Measurements from ENCODE around the gene HEXIM2. TPM values are rescaled to one million over a fixed set of nuclear protein-coding genes. Genes with fewer than 3 reads are reported as not detected.

The HEXIM2 gene
- total RNA-seq, 2 donors from 2014 or later: 1.5 TPM; not detected in 1

GRCh38 chr17:45118691-45119090, 43.0 kb upstream of the HEXIM2 start:
- ATAC-seq (ENCODE audit: insufficient number of reproducible peaks, low FRiP score, low read depth) (no peak), DNase-seq (ENCODE audit: low spot score) (no peak)
- TF ChIP-seq CTCF (IDR thresholded peaks at IDR 0.05): no peak
- H3K4me3 ChIP-seq: no peak overlapping the region
- H3K9me3 ChIP-seq: no peaks in the 10 kb centered on the region
- peaks cover 63% of the 10 kb centered on the region for H3K36me3 ChIP-seq
- no peaks in the 10 kb centered on the region for H3K27me3 ChIP-seq (replicated peaks; ENCODE audit: insufficient read depth)
- H3K4me1 ChIP-seq (ENCODE audit: control insufficient read depth in 1 of 2, low read depth in 2 of 2): peaks cover 16 to 24% of the 10 kb centered on the region in 2 donors
- H3K27ac ChIP-seq: no peak overlapping the region

GRCh38 chr17:45119964-45120363, 41.7 kb upstream of the HEXIM2 start:
- no peak overlapping the region for H3K27ac ChIP-seq
- no peaks in the 10 kb centered on the region for H3K27me3 ChIP-seq (replicated peaks; ENCODE audit: insufficient read depth)
- no peak for DNase-seq (ENCODE audit: low spot score)
- no peak for TF ChIP-seq CTCF (IDR thresholded peaks at IDR 0.05)
- H3K9me3 ChIP-seq: no peaks in the 10 kb centered on the region
- ATAC-seq (ENCODE audit: insufficient number of reproducible peaks, low FRiP score, low read depth): no peak
- H3K4me1 ChIP-seq (ENCODE audit: control insufficient read depth in 1 of 2, low read depth in 2 of 2): peaks cover 21 to 36% of the 10 kb centered on the region in 2 donors
- no peak overlapping the region for H3K4me3 ChIP-seq
- H3K36me3 ChIP-seq: peaks cover 51% of the 10 kb centered on the region

GRCh38 chr17:45120558-45120957, 41.1 kb upstream of the HEXIM2 start:
- TF ChIP-seq CTCF (IDR thresholded peaks at IDR 0.05): no peak

GRCh38 chr17:45121055-45121454, 40.6 kb upstream of the HEXIM2 start:
- H3K27ac ChIP-seq: no peak overlapping the region
- no peaks in the 10 kb centered on the region for H3K9me3 ChIP-seq
- no peaks in the 10 kb centered on the region for H3K27me3 ChIP-seq (replicated peaks; ENCODE audit: insufficient read depth)
- H3K4me1 ChIP-seq (ENCODE audit: control insufficient read depth in 1 of 2, low read depth in 2 of 2): peaks cover 21 to 41% of the 10 kb centered on the region in 2 donors
- H3K36me3 ChIP-seq: peaks cover 42% of the 10 kb centered on the region
- TF ChIP-seq CTCF (IDR thresholded peaks at IDR 0.05): no peak
- H3K4me3 ChIP-seq: no peak overlapping the region
- DNase-seq (ENCODE audit: low spot score) (no peak), ATAC-seq (ENCODE audit: insufficient number of reproducible peaks, low FRiP score, low read depth) (no peak)

More at GRCh38 chr17:45120558-45120957, 41.1 kb upstream of the HEXIM2 start:
- Histone ChIP-seq H3K9me3 (no peaks in the 10 kb centered on the region), H3K27me3 (replicated peaks; ENCODE audit: insufficient read depth) (no peaks in the 10 kb centered on the region), H3K4me3 (no peak overlapping the region), H3K36me3 (peaks cover 47% of the 10 kb centered on the region), H3K27ac (no peak overlapping the region), H3K4me1 (ENCODE audit: control insufficient read depth in 1 of 2, low read depth in 2 of 2) (peaks cover 21 to 41% of the 10 kb centered on the region in 2 donors)
- ATAC-seq (ENCODE audit: insufficient number of reproducible peaks, low FRiP score, low read depth) (no peak), DNase-seq (ENCODE audit: low spot score) (no peak)

- Histone ChIP-seq H3K4me3 (no peak overlapping the region), H3K36me3 (peaks cover 23% of the 10 kb centered on the region), H3K27ac (peak overlapping the region; percentile 55 to 87), H3K4me1 (ENCODE audit: control insufficient read depth in 1 of 2, low read depth in 2 of 2) (peaks cover 31 to 63% of the 10 kb centered on the region in 2 donors), H3K9me3 (no peaks in the 10 kb centered on the region), H3K27me3 (replicated peaks; ENCODE audit: insufficient read depth) (no peaks in the 10 kb centered on the region)
- no peak for TF ChIP-seq CTCF (IDR thresholded peaks at IDR 0.05)
- no peak for ATAC-seq (ENCODE audit: insufficient number of reproducible peaks, low FRiP score, low read depth)
- no peak for DNase-seq (ENCODE audit: low spot score)
Observed at GRCh38 chr17:45123076-45123770, 38.5 kb upstream of the HEXIM2 start.
